ENCODE measurements around the gene SCNN1G. TPM values are rescaled to one million over a fixed set of nuclear protein-coding genes. Genes with fewer than 3 reads are reported as not detected.

The SCNN1G gene
- total and polyA plus RNA-seq, 2 of the 13 experiments (the other 11 are each of a cell fraction or from before 2014, with no cell fraction given), result not detected

- no peak for TF ChIP-seq ZFAT (CRISPR knock-in tag; conservative IDR thresholded peaks at IDR 0.05)
- TF ChIP-seq, protein P1, sequence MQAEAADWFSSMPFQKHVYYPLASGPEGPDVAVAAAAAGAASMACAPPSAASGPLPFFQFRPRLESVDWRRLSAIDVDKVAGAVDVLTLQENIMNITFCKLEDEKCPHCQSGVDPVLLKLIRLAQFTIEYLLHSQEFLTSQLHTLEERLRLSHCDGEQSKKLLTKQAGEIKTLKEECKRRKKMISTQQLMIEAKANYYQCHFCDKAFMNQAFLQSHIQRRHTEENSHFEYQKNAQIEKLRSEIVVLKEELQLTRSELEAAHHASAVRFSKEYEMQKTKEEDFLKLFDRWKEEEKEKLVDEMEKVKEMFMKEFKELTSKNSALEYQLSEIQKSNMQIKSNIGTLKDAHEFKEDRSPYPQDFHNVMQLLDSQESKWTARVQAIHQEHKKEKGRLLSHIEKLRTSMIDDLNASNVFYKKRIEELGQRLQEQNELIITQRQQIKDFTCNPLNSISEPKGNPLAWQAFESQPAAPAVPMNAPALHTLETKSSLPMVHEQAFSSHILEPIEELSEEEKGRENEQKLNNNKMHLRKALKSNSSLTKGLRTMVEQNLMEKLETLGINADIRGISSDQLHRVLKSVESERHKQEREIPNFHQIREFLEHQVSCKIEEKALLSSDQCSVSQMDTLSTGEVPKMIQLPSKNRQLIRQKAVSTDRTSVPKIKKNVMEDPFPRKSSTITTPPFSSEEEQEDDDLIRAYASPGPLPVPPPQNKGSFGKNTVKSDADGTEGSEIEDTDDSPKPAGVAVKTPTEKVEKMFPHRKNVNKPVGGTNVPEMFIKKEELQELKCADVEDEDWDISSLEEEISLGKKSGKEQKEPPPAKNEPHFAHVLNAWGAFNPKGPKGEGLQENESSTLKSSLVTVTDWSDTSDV (CRISPR knock-in tag; IDR thresholded peaks at IDR 0.05), result peak; percentile 31
- TF ChIP-seq, protein P2, sequence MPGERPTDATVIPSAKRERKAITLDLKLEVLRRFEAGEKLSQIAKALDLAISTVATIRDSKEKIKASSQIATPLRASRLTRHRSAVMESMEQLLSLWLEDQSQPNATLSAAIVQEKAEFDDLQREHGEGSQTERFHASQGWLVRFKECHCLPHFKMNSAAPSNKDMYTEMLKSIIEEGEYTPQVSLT (CRISPR knock-in tag; IDR thresholded peaks at IDR 0.05; ENCODE audit: borderline replicate concordance, low read depth), result no peak
- no peak for TF ChIP-seq ZC3H4 (CRISPR knock-in tag; IDR thresholded peaks at IDR 0.05; ENCODE audit: borderline replicate concordance)
- TF ChIP-seq, protein P3, sequence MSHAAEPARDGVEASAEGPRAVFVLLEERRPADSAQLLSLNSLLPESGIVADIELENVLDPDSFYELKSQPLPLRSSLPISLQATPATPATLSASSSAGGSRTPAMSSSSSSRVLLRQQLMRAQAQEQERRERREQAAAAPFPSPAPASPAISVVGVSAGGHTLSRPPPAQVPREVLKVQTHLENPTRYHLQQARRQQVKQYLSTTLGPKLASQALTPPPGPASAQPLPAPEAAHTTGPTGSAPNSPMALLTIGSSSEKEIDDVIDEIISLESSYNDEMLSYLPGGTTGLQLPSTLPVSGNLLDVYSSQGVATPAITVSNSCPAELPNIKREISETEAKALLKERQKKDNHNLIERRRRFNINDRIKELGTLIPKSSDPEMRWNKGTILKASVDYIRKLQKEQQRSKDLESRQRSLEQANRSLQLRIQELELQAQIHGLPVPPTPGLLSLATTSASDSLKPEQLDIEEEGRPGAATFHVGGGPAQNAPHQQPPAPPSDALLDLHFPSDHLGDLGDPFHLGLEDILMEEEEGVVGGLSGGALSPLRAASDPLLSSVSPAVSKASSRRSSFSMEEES (CRISPR knock-in tag; IDR thresholded peaks at IDR 0.05), result peak; percentile 95
- TF ChIP-seq ZZZ3 (CRISPR knock-in tag; IDR thresholded peaks at IDR 0.05; ENCODE audit: borderline replicate concordance), result no peak
- TF ChIP-seq FOSL2 (CRISPR knock-in tag; IDR thresholded peaks at IDR 0.05), result peak; percentile 66
- TF ChIP-seq, protein P4, sequence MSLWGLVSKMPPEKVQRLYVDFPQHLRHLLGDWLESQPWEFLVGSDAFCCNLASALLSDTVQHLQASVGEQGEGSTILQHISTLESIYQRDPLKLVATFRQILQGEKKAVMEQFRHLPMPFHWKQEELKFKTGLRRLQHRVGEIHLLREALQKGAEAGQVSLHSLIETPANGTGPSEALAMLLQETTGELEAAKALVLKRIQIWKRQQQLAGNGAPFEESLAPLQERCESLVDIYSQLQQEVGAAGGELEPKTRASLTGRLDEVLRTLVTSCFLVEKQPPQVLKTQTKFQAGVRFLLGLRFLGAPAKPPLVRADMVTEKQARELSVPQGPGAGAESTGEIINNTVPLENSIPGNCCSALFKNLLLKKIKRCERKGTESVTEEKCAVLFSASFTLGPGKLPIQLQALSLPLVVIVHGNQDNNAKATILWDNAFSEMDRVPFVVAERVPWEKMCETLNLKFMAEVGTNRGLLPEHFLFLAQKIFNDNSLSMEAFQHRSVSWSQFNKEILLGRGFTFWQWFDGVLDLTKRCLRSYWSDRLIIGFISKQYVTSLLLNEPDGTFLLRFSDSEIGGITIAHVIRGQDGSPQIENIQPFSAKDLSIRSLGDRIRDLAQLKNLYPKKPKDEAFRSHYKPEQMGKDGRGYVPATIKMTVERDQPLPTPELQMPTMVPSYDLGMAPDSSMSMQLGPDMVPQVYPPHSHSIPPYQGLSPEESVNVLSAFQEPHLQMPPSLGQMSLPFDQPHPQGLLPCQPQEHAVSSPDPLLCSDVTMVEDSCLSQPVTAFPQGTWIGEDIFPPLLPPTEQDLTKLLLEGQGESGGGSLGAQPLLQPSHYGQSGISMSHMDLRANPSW (CRISPR knock-in tag; IDR thresholded peaks at IDR 0.05; ENCODE audit: borderline replicate concordance), result no peak
- peak; percentile 17 for TF ChIP-seq ZNF781 (CRISPR knock-in tag; IDR thresholded peaks at IDR 0.05; ENCODE audit: borderline replicate concordance, not compliant biosample characterization)
- peak; percentile 68 for TF ChIP-seq RAD51 (IDR thresholded peaks at IDR 0.05; ENCODE audit: borderline replicate concordance)
- TF ChIP-seq ZBTB3 (CRISPR knock-in tag; IDR thresholded peaks at IDR 0.05; ENCODE audit: borderline replicate concordance, low read depth), result no peak
- TF ChIP-seq REL (CRISPR knock-in tag; conservative IDR thresholded peaks at IDR 0.05), result no peak
- peak; percentile 51 for TF ChIP-seq ISL2 (CRISPR knock-in tag; IDR thresholded peaks at IDR 0.05)
- no peak for TF ChIP-seq ZNF224 (CRISPR knock-in tag; IDR thresholded peaks at IDR 0.05)
- TF ChIP-seq ZSCAN25 (CRISPR knock-in tag; IDR thresholded peaks at IDR 0.05), result peak; percentile 73; the same call in 1 of the 2 replicates
- no peak for TF ChIP-seq MATR3 (CRISPR knock-in tag; IDR thresholded peaks at IDR 0.05)
- peak; percentile 83 for TF ChIP-seq ETV6 (CRISPR knock-in tag; conservative IDR thresholded peaks at IDR 0.05)
- no peak for TF ChIP-seq REXO4 (CRISPR knock-in tag; IDR thresholded peaks at IDR 0.05; ENCODE audit: borderline replicate concordance)
- peak; percentile 74 for TF ChIP-seq GATAD2A (CRISPR knock-in tag; IDR thresholded peaks at IDR 0.05)
- TF ChIP-seq KDM5B (CRISPR knock-in tag; IDR thresholded peaks at IDR 0.05; ENCODE audit: borderline replicate concordance), result peak; percentile 77; the same call in 1 of the 2 replicates
Observed at GRCh38 chr16:23149267-23149992, 33.1 kb upstream of the SCNN1G start, which contains the start of gene USP31 (continued).

All from HepG2 (cell line).